HL-60 (cell line): Measurements from ENCODE around the gene LYSMD2.

Experiments used
- DNase-seq, 2 experiments: peaks; one replicate each; pipeline ENCODE4 v3.0.0-alpha.2; 2010 to 2020; ENCODE audit warnings: low read depth in 1 of 2, low spot score in 1 of 2
- H3K27ac ChIP-seq: fragments of 250-450 bp; sonication (Bioruptor Pico); replicated peaks from 2 replicates; pipeline ENCODE4 v1.5.1; 2020; ENCODE audit warnings: mild to moderate bottlenecking, moderate library complexity
- H3K27me3 ChIP-seq: fragments of 250-450 bp; sonication (Bioruptor Pico); 2 replicates; pipeline ENCODE4 v1.5.1; 2021; ENCODE audit warnings: mild to moderate bottlenecking, moderate library complexity; ENCODE audit not compliant: insufficient read depth, poor library complexity, severe bottlenecking
- H3K4me3 ChIP-seq: replicated peaks from 2 replicates; pipeline ENCODE4 v1.5.1; 2011; ENCODE audit warnings: mild to moderate bottlenecking, control low read depth, low read length; ENCODE audit not compliant: insufficient read depth
- CTCF ChIP-seq: IDR thresholded peaks from one replicate; pipeline ENCODE4 v1.5.1; 2011; ENCODE audit warnings: low read length, control low read depth, inconsistent platforms; ENCODE audit not compliant: insufficient read depth
- GABPA ChIP-seq: IDR thresholded peaks from 2 replicates; pipeline ENCODE4 v1.6.1; 2012; ENCODE audit warnings: low read depth
- POLR2AphosphoS5 ChIP-seq: IDR thresholded peaks from 2 replicates; pipeline ENCODE4 v1.6.1; 2012; ENCODE audit warnings: low read depth
- REST ChIP-seq: IDR thresholded peaks from 2 replicates; pipeline ENCODE4 v1.6.1; 2012; ENCODE audit warnings: low read depth; ENCODE audit not compliant: insufficient replicate concordance
- SPI1 ChIP-seq: IDR thresholded peaks from 2 replicates; pipeline ENCODE4 v1.6.1; 2012; ENCODE audit warnings: low read depth, mild to moderate bottlenecking, borderline replicate concordance

The LYSMD2 gene

GRCh38 chr15:51768018-51768417 is 30.6 kb upstream of the LYSMD2 start:
- TF ChIP-seq CTCF (no peak), SPI1 (peak; percentile 67)
- Histone ChIP-seq H3K27ac (peak overlapping the region; percentile 62), H3K27me3 (no peaks in the 10 kb centered on the region), H3K4me3 (no peak overlapping the region)
- DNase-seq, result peak; percentile 66 to 84

- DNase-seq, result no peak
- Histone ChIP-seq H3K4me3 (no peak overlapping the region), H3K27me3 (no peaks in the 10 kb centered on the region), H3K27ac (no peak overlapping the region)
- no peak for TF ChIP-seq POLR2AphosphoS5
- no peak for TF ChIP-seq GABPA
- no peak for TF ChIP-seq REST
- TF ChIP-seq SPI1, result peak; percentile 33; the same call in 1 of the 2 replicates
These were observed 28.9 kb upstream of the LYSMD2 start for GRCh38 chr15:51766341-51766740.

GRCh38 chr15:51765751-51766150 is 28.3 kb upstream of the LYSMD2 start:
- Histone ChIP-seq H3K4me3 (no peak overlapping the region), H3K27me3 (no peaks in the 10 kb centered on the region), H3K27ac (no peak overlapping the region)
- no peak for DNase-seq
- no peak for TF ChIP-seq POLR2AphosphoS5
- no peak for TF ChIP-seq SPI1

GRCh38 chr15:51760805-51761204 is 23.4 kb upstream of the LYSMD2 start:
- Histone ChIP-seq H3K27ac (no peak overlapping the region), H3K27me3 (no peaks in the 10 kb centered on the region), H3K4me3 (no peak overlapping the region)
- DNase-seq, result no peak
- TF ChIP-seq SPI1 (peak; percentile 92), CTCF (no peak)

- DNase-seq, result peak in 1 of 2 experiments; percentile 61
- Histone ChIP-seq H3K4me3 (no peak overlapping the region), H3K27ac (no peak overlapping the region), H3K27me3 (no peaks in the 10 kb centered on the region)
- TF ChIP-seq CTCF (no peak), GABPA (no peak), POLR2AphosphoS5 (no peak), REST (no peak), SPI1 (no peak)
These were observed 22.2 kb upstream of the LYSMD2 start for GRCh38 chr15:51759557-51760070.
